GM10248 (cell line): Measurements from ENCODE around the gene ANKS3.

Experiments
- CTCF ChIA-PET: fragments of 300-600 bp; sonication (Branson Sonifier 250); formaldehyde crosslinking; extraction: SDS; loops from one replicate; lab custom pipeline; 2021; ENCODE audit warnings: antibody characterized with exemption; lab: Yijun Ruan, JAX
- POLR2A ChIA-PET: fragments of 350-650 bp; sonication (Branson Sonifier 250); formaldehyde crosslinking; extraction: SDS; loops from one replicate; lab custom pipeline; 2020; ENCODE audit warnings: antibody characterized with exemption; lab: Yijun Ruan, JAX
- DNase-seq: peaks from one replicate; pipeline ENCODE4 v3.0.0; 2012; ENCODE audit errors: extremely low spot score
- CTCF ChIP-seq: IDR thresholded peaks from 2 replicates; pipeline ENCODE4 v1.5.1; 2012; ENCODE audit warnings: mild to moderate bottlenecking, low read depth; ENCODE audit errors: extremely low read depth, missing control alignments, control extremely low read depth

The ANKS3 gene

DNA sequence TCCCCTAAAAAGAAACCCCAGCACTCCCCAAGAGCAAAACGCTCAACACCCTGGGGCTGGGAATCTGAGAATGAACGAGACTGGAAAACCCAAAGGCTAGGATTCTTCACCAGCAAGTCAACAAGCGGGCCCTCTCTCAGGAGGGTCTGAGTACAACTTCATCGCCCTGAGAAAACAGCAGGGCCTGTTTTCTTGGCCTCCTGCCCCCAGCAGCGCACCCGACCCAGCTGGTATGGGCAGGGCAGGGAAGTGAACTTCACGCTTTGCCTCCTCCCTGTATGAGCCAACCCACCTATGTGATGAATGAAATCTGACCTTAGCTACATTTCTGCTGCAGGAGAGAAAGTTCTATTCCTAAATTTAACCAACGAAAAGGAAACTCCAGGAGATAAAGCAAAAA is 29.6 kb downstream of the ANKS3 start:
- CTCF ChIA-PET, result interaction anchor here (1.0 to 3.1 kb wide), 4 partner anchors 8 to 204 kb away, joined by 3 to 11 read pairs (median 4); partner anchors contain the start of gene NUDT16L1
- TF ChIP-seq CTCF, result no peak
- POLR2A ChIA-PET, result no interaction called here
- no peak for DNase-seq

GRCh38 chr16:4703906-4704305 is 30.2 kb downstream of the ANKS3 start:
- POLR2A ChIA-PET, result no interaction called here
- no peak for TF ChIP-seq CTCF
- DNase-seq, result no peak
- CTCF ChIA-PET, result interaction anchor here (1.0 to 1.5 kb wide), 2 partner anchors 10 to 204 kb away, joined by 3 read pairs; partner anchors contain the start of gene NUDT16L1

GRCh38 chr16:4702466-4702808 is 31.6 kb downstream of the ANKS3 start:
- no peak for TF ChIP-seq CTCF
- ChIA-PET CTCF (no interaction called here), POLR2A (no interaction called here)
- no peak for DNase-seq

- TF ChIP-seq CTCF, result no peak
- CTCF ChIA-PET, result no interaction called here
- no peak for DNase-seq
- POLR2A ChIA-PET, result no interaction called here
These were observed 32.1 kb downstream of the ANKS3 start for GRCh38 chr16:4701791-4702465.

DNA sequence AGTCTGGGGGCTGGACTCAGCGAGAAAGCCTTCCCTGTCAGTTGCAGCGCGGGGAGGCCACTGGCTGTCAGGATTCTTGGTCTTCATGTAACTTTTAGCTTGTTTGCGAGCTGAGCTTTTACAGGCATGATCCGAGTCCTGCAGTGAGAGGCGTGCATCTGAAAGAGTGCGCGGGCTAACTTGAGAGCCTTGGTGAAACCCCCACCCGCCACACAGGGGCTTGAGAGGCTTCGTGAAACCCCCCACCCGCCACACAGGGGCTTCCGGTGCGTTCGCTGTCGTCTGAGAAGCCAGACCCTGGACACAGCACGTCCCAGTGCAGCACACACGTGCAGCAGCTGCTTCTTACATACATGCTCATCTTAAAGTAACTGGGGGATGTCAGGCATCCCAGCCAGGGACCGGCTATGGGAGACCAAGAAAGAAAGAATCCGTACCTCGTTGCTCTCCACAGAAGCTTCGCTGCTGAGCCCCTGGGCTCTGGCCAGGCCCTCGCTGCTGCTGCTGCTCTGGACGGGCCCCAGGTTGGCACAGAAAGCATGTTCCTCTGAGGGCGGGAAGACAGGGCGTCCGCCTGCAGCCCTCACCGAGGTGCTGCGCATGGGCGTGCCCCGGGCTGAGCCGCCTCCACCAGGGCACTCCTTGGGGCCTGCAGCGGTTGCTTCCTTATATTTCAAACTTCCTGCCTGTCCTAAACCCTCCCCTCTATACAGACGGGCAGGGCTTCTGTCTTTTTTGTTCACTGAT is 32.9 kb downstream of the ANKS3 start:
- no peak for DNase-seq
- ChIA-PET CTCF (interaction anchor here (0.7 kb wide), 1 partner anchor 9 kb away, joined by 3 read pairs; no protein-coding TSS in a partner anchor), POLR2A (interaction anchor here (0.9 kb wide), 1 partner anchor 46 kb away, joined by 3 read pairs; no protein-coding TSS in a partner anchor)
- TF ChIP-seq CTCF, result no peak

- no peak for TF ChIP-seq CTCF
- CTCF ChIA-PET, result interaction anchor here (0.7 kb wide), 1 partner anchor 10 kb away, joined by 3 read pairs; no protein-coding TSS in a partner anchor
- POLR2A ChIA-PET, result interaction anchor here (0.9 kb wide), 1 partner anchor 46 kb away, joined by 3 read pairs; no protein-coding TSS in a partner anchor
- no peak for DNase-seq
These were observed 33.6 kb downstream of the ANKS3 start for GRCh38 chr16:4700380-4700996.
